ENCODE data around the gene PRKG1. TPM values are rescaled to one million over a fixed set of nuclear protein-coding genes. Genes with fewer than 3 reads are reported as not detected.

PRKG1 gene
- total and polyA plus RNA-seq, 2 donors (not counting 1 experiment from before 2014, with no cell fraction given): not detected

DNA sequence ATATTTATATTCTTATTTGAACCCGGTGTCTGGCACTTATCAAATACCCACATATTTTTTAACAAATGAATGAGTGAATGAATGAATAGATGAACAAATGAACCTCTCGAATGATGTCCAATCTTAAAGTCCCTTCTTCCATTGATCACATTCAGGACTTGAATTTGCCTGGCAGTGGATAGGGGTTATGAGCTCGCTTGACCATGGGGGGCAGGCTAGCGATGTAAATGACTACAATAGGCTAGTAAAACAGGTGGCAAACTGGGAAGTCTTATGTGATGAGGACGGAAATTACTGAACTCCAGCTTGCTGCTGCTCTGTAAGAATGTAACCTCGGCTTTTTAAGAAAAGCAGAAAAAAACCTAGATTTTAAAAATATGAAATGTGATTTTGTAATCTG lies 992.1 kb downstream of the PRKG1 start:
- H3K4me3 ChIP-seq (ENCODE audit: control extremely low read depth in 1 of 5, extremely low read depth in 1 of 5, insufficient read depth in 1 of 5, low read depth in 2 of 5, low read length in 4 of 5): no peak overlapping the region
- H3K79me2 ChIP-seq (ENCODE audit: control insufficient read depth, insufficient read depth, low read length): no peaks in the 10 kb centered on the region
- Mint-ChIP-seq H3K4me3 (no peak overlapping the region), H3K4me1 (no peaks in the 10 kb centered on the region), H3K27ac (no peak overlapping the region), H3K9me3 (ENCODE audit: insufficient read depth) (no peaks in the 10 kb centered on the region), H3K27me3 (no peaks in the 10 kb centered on the region)
- no peaks in the 10 kb centered on the region for H3K4me1 ChIP-seq (ENCODE audit: control insufficient read depth in 2 of 2, insufficient read depth in 2 of 2, low read length in 2 of 2)
- intact Hi-C loops (cut with micrococcal nuclease): no loop called here
- no peak overlapping the region for H3K27ac ChIP-seq (ENCODE audit: low read length in 2 of 2)
- 86% methylated on average over 4 of the region's 6 CpGs for WGBS (ENCODE audit: insufficient coverage)
- ChIA-PET CTCF (no interaction called here), POLR2A (no interaction called here)
- no peaks in the 10 kb centered on the region for H4K20me1 ChIP-seq (ENCODE audit: control insufficient read depth, insufficient read depth, low read length, poor library complexity, severe bottlenecking)
- TF ChIP-seq, protein P1, sequence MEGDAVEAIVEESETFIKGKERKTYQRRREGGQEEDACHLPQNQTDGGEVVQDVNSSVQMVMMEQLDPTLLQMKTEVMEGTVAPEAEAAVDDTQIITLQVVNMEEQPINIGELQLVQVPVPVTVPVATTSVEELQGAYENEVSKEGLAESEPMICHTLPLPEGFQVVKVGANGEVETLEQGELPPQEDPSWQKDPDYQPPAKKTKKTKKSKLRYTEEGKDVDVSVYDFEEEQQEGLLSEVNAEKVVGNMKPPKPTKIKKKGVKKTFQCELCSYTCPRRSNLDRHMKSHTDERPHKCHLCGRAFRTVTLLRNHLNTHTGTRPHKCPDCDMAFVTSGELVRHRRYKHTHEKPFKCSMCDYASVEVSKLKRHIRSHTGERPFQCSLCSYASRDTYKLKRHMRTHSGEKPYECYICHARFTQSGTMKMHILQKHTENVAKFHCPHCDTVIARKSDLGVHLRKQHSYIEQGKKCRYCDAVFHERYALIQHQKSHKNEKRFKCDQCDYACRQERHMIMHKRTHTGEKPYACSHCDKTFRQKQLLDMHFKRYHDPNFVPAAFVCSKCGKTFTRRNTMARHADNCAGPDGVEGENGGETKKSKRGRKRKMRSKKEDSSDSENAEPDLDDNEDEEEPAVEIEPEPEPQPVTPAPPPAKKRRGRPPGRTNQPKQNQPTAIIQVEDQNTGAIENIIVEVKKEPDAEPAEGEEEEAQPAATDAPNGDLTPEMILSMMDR (IDR thresholded peaks at IDR 0.05): no peak
- no peak overlapping the region for H2AFZ ChIP-seq (ENCODE audit: insufficient read depth, low read depth, low read length, poor library complexity, severe bottlenecking)
- no peak overlapping the region for H3K4me2 ChIP-seq (replicated peaks; ENCODE audit: low read depth, low read length, poor library complexity, severe bottlenecking)
- H3K36me3 ChIP-seq (replicated peaks in 1 of 2; ENCODE audit: control extremely low read depth in 1 of 2, control insufficient read depth in 1 of 2, extremely low read depth in 1 of 2, insufficient read depth in 2 of 2, low read length in 1 of 2): no peaks in the 10 kb centered on the region
- no peak for ATAC-seq (ENCODE audit: low read depth)
- no peak overlapping the region for H3K9ac ChIP-seq (ENCODE audit: low read length)
- H3K27me3 ChIP-seq (replicated peaks in 1 of 4; ENCODE audit: control extremely low read depth in 1 of 4, control insufficient read depth in 3 of 4, insufficient read depth in 4 of 4, low read length in 3 of 4): no peaks in the 10 kb centered on the region
- no peaks in the 10 kb centered on the region for H3K9me3 ChIP-seq (ENCODE audit: control extremely low read depth in 1 of 3, control insufficient read depth in 2 of 3, insufficient read depth in 1 of 3, low read length in 2 of 3)
- DNase-seq: no peak

DNA sequence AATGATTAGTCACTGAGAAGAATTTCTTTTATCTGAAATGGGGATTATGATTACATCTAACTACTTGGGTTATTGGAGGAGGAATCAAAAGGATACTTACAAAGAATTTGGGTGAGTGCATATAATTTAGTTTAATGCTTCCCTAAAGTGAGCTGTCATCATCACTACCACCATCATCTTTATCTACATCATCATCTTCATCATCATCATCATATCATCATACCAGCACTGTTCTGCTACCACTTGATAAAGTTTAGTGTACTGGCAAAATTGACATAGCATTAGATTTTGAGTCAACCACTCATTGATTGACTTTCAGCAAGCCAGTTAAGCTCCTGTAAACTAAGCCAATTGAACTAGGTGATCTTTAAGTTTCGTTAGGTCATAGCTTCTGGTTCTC lies 994.2 kb downstream of the PRKG1 start:
- H3K9ac ChIP-seq (ENCODE audit: low read length): no peak overlapping the region
- H3K27me3 Mint-ChIP-seq: no peaks in the 10 kb centered on the region
- DNase-seq (no peak), ATAC-seq (ENCODE audit: low read depth) (no peak)
- no peaks in the 10 kb centered on the region for H3K9me3 Mint-ChIP-seq (ENCODE audit: insufficient read depth)
- no peak overlapping the region for H3K27ac ChIP-seq (ENCODE audit: low read length in 2 of 2)
- no peaks in the 10 kb centered on the region for H3K4me1 Mint-ChIP-seq
- H3K27me3 ChIP-seq (replicated peaks in 1 of 4; ENCODE audit: control extremely low read depth in 1 of 4, control insufficient read depth in 3 of 4, insufficient read depth in 4 of 4, low read length in 3 of 4): no peaks in the 10 kb centered on the region
- no peak overlapping the region for H3K4me3 Mint-ChIP-seq
- no peaks in the 10 kb centered on the region for H3K9me3 ChIP-seq (ENCODE audit: control extremely low read depth in 1 of 3, control insufficient read depth in 2 of 3, insufficient read depth in 1 of 3, low read length in 2 of 3)
- TF ChIP-seq, protein P1 (IDR thresholded peaks at IDR 0.05): no peak
- no peak for TF ChIP-seq EZH2 (IDR thresholded peaks at IDR 0.05; ENCODE audit: borderline replicate concordance, insufficient read depth, low read depth, low read length, poor library complexity, severe bottlenecking)
- H2AFZ ChIP-seq (ENCODE audit: insufficient read depth, low read depth, low read length, poor library complexity, severe bottlenecking): no peak overlapping the region
- H3K36me3 ChIP-seq (replicated peaks in 1 of 2; ENCODE audit: control extremely low read depth in 1 of 2, control insufficient read depth in 1 of 2, extremely low read depth in 1 of 2, insufficient read depth in 2 of 2, low read length in 1 of 2): no peaks in the 10 kb centered on the region
- no peaks in the 10 kb centered on the region for H3K79me2 ChIP-seq (ENCODE audit: control insufficient read depth, insufficient read depth, low read length)
- intact Hi-C loops (cut with micrococcal nuclease): no loop called here
- H3K27ac Mint-ChIP-seq: no peak overlapping the region
- no peak overlapping the region for H3K4me2 ChIP-seq (replicated peaks; ENCODE audit: low read depth, low read length, poor library complexity, severe bottlenecking)
- no peaks in the 10 kb centered on the region for H3K4me1 ChIP-seq (ENCODE audit: control insufficient read depth in 2 of 2, insufficient read depth in 2 of 2, low read length in 2 of 2)
- H4K20me1 ChIP-seq (ENCODE audit: control insufficient read depth, insufficient read depth, low read length, poor library complexity, severe bottlenecking): no peaks in the 10 kb centered on the region
- no peak overlapping the region for H3K4me3 ChIP-seq (ENCODE audit: control extremely low read depth in 1 of 5, extremely low read depth in 1 of 5, insufficient read depth in 1 of 5, low read depth in 2 of 5, low read length in 4 of 5)
- POLR2A ChIA-PET: no interaction called here
- 89% methylated on average over 1 of the region's 1 CpG for WGBS (ENCODE audit: insufficient coverage)
- CTCF ChIA-PET: no interaction called here

Measured in B cell (primary cell).